Measurements from ENCODE around the gene DVL2.

The DVL2 gene

DNA sequence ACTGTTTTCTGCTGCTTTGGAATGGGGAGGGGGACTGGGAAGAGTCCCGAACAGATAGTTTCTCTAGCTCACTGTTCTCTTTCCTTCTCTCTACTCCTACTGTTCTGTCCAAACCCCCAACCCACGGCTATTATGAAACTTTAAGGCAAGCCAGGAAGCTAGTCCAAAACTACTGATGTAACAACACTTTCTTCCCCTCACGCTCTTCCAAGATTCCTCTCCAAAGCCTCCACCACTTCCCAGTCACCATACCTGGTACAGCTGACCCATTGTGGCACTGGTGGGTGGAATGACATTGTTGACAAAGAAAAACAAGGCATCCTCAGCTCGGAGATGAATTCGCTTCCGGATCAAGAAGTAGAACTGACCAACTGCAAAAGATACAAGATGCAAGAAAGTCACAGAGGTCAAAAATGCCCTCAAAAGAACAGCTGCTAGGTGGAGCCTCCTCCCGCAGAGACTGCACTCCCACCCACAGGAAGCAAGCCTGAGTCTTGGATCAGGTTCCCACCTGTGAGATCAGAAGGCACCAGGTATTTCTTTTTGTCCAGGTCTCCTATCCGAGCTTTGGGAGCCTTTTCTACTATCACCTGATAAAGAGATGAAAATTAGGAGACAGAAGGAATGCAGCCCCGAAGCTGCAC, 6.9 kb upstream of the DVL2 start:
- in situ Hi-C loops (cut with MboI; ENCODE audit: low pct_unique_long_range_greater_than_20kb, low sequenced_read_pairs, unreplicated experiment) = no loop called here
- no peak for DNase-seq (ENCODE audit: low spot score)
- TF ChIP-seq, protein P1, sequence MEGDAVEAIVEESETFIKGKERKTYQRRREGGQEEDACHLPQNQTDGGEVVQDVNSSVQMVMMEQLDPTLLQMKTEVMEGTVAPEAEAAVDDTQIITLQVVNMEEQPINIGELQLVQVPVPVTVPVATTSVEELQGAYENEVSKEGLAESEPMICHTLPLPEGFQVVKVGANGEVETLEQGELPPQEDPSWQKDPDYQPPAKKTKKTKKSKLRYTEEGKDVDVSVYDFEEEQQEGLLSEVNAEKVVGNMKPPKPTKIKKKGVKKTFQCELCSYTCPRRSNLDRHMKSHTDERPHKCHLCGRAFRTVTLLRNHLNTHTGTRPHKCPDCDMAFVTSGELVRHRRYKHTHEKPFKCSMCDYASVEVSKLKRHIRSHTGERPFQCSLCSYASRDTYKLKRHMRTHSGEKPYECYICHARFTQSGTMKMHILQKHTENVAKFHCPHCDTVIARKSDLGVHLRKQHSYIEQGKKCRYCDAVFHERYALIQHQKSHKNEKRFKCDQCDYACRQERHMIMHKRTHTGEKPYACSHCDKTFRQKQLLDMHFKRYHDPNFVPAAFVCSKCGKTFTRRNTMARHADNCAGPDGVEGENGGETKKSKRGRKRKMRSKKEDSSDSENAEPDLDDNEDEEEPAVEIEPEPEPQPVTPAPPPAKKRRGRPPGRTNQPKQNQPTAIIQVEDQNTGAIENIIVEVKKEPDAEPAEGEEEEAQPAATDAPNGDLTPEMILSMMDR (IDR thresholded peaks at IDR 0.05; ENCODE audit: extremely low read depth, insufficient read depth, missing control alignments) = no peak

DNA sequence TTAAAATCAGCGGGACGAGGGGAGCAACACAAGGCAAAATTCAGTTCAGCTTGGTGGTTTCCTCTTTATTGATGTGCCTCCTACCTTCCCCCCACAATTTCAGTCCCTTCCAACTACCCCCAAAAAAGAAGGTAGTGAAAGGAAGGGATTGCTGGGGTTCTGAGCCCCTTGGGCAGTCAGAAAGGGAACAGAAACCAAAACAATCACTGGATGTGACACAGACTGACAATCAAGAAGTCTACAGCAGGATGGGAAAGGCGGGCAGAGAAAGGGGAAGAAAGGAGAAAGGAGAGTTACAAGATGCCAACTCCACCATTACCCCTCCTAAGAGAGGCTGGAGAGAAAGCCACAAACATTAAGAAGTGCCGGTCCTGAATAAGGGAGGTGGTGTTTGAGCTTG, 6.1 kb upstream of the DVL2 start:
- DNase-seq (ENCODE audit: low spot score) = no peak
- TF ChIP-seq, protein P1 (IDR thresholded peaks at IDR 0.05; ENCODE audit: extremely low read depth, insufficient read depth, missing control alignments) = no peak
- in situ Hi-C loops (cut with MboI; ENCODE audit: low pct_unique_long_range_greater_than_20kb, low sequenced_read_pairs, unreplicated experiment) = no loop called here

DNA sequence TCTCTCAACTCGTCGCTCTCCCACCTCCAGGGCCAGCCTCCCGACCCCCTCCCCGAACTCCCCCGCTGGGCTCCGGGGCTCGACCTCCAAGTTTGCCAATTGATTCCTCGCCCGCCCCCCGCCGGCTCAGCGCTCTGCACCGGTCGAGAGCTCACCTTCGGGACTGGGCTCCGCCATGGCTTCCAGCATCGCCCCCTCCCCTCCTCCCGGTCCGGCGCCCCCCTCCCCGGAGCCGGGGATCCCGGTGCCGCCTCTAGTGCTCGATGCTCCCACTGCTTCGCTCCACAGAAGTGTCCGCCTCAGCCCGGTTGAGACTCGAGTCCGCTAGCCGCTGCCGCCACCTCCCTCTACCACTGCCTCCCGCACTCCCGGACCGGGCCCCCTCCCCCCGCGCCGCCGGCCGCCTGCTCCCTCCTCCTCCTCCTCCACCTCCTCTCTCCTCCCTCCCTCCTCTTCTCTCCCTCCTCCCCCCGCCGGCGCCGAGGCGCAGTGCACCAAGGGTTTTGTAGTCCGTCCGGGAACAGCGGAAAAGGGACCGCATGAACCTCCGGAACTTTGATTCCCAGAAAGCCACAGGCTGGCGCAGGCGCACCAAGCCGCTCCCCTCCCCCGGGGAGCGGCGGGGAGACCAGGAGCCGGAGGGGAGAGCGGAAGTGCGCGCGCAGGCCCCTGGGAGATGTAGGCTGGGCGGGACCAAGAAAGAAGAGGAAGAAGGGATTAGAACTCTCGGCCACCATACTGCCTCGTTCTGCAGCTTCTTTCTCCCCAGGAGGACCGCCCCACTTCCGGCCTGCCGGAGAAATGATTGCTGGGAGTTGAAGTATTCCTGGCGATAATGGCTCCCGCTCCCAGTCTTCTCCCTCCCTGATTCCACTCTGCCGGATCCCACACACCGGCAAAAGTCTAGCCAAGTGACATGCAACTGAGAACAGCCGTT, 5.0 kb upstream of the DVL2 start, which contains the start of gene PHF23:
PHF23 (minus strand) TSS at position 367 of the 937 bp plus-strand sequence; CDS start at position 189, 178 bp downstream.
- DNase-seq (ENCODE audit: low spot score) = peak; percentile 99
- in situ Hi-C loops (cut with MboI; ENCODE audit: low pct_unique_long_range_greater_than_20kb, low sequenced_read_pairs, unreplicated experiment) = no loop called here
- TF ChIP-seq, protein P1 (IDR thresholded peaks at IDR 0.05; ENCODE audit: extremely low read depth, insufficient read depth, missing control alignments) = no peak

GRCh38 chr17:7238420-7239090, 4.2 kb upstream of the DVL2 start:
- in situ Hi-C loops (cut with MboI; ENCODE audit: low pct_unique_long_range_greater_than_20kb, low sequenced_read_pairs, unreplicated experiment) = no loop called here
- no peak for DNase-seq (ENCODE audit: low spot score)
- TF ChIP-seq, protein P1 (IDR thresholded peaks at IDR 0.05; ENCODE audit: extremely low read depth, insufficient read depth, missing control alignments) = no peak

DNA sequence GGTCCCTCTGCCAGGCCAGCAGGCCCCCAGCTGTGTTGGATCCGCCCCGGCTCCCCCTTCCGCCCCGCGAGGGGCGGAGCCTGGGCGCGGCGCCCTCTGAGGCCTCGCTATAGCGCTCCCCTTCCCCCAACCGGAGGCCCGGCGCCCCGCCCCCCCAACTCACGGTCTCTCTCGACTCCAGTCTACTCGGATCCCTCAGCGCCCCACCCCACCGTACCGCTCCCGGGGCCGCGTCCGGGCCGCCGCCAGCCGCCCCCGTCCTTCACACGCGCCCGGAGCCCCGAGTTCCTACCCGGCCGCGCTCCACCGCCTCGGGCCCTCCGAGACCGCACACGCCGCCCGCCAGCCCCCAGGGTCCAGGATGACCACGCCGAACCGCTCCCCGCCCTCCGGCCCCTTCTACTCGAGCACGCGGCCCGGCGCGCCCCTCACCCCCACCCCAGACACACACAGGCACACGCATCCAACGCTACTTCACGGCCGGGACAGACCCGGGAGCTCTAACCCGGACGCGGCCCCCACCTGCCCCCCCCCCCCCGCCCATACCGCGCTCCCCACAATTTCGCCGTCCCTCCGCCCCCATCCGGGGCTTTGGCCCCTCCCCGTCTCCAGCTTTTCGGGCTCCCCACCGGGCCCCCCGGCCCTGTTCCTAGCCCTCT, 3.6 kb upstream of the DVL2 start:
- DNase-seq (ENCODE audit: low spot score) = peak; percentile 92
- TF ChIP-seq, protein P1 (IDR thresholded peaks at IDR 0.05; ENCODE audit: extremely low read depth, insufficient read depth, missing control alignments) = no peak
- in situ Hi-C loops (cut with MboI; ENCODE audit: low pct_unique_long_range_greater_than_20kb, low sequenced_read_pairs, unreplicated experiment) = no loop called here

GRCh38 chr17:7237266-7237760, 3.0 kb upstream of the DVL2 start:
- TF ChIP-seq, protein P1 (IDR thresholded peaks at IDR 0.05; ENCODE audit: extremely low read depth, insufficient read depth, missing control alignments) = no peak
- in situ Hi-C loops (cut with MboI; ENCODE audit: low pct_unique_long_range_greater_than_20kb, low sequenced_read_pairs, unreplicated experiment) = no loop called here
- DNase-seq (ENCODE audit: low spot score) = no peak
